Transverse colon (tissue), 4 donors: ENCODE data around the gene SLC35F5. TPM values are rescaled to one million over a fixed set of nuclear protein-coding genes. Genes with fewer than 3 reads are reported as not detected.

Source experiments
- DNase-seq: peaks from one replicate; pipeline ENCODE4 v3.0.0-alpha.2; 2019
- H3K27ac ChIP-seq, 4 donors: fragments of 200-600 bp; sonication (generic); 2 replicates each; pipeline ENCODE4 v1.5.1; 2016 to 2018; ENCODE audit warnings: inconsistent platforms in 4 of 4
- H3K27me3 ChIP-seq: fragments of 200-600 bp; sonication (generic); 2 replicates; pipeline ENCODE4 v1.5.1; 2017; ENCODE audit warnings: inconsistent platforms
- H3K36me3 ChIP-seq, 4 donors: fragments of 200-600 bp; sonication (generic); 2 replicates each; pipeline ENCODE4 v1.5.1; 2017 to 2019; ENCODE audit warnings: inconsistent platforms in 4 of 4
- H3K4me1 ChIP-seq, 4 donors: fragments of 200-600 bp; sonication (generic); 2 replicates each; pipeline ENCODE4 v1.5.1; 2017 to 2020; ENCODE audit warnings: inconsistent platforms in 4 of 4
- H3K4me3 ChIP-seq, 4 donors: fragments of 200-600 bp; sonication (generic); 1 replicate in 1 of 4; 2 replicates in 3 of 4; pipeline versions ENCODE4 v1.5.1 to v1.6.1; 2017 to 2019; ENCODE audit warnings: inconsistent platforms in 4 of 4
- H3K9me3 ChIP-seq, 2 donors: fragments of 200-600 bp; sonication (generic); 2 replicates each; pipeline ENCODE4 v1.5.1; 2017 to 2019; ENCODE audit warnings: inconsistent platforms in 2 of 2
- CTCF ChIP-seq, 5 experiments: fragments of 200-600 bp in 3 of 5; fragments of 450-650 bp in 2 of 5; sonication (generic) in 3 of 5; IDR thresholded peaks; 1 replicate in 2 of 5; 2 replicates in 3 of 5; pipeline ENCODE4 v1.5.1; 2016 to 2017; ENCODE audit warnings: antibody characterized with exemption in 5 of 5, inconsistent platforms in 3 of 5, mild to moderate bottlenecking in 2 of 5, moderate library complexity in 1 of 5
- EP300 ChIP-seq: sonication (generic); formaldehyde crosslinking; IDR thresholded peaks from one replicate; pipeline ENCODE4 v1.6.1; 2017; ENCODE audit warnings: antibody characterized with exemption, low read depth
- POLR2A ChIP-seq: fragments of 450-650 bp; IDR thresholded peaks from one replicate; pipeline ENCODE4 v1.6.1; 2016; ENCODE audit warnings: antibody characterized with exemption, mild to moderate bottlenecking, moderate library complexity
- POLR2AphosphoS5 ChIP-seq, 3 donors: sonication (generic); formaldehyde crosslinking; IDR thresholded peaks; one replicate each; pipeline ENCODE4 v1.6.1; 2016; ENCODE audit warnings: antibody characterized with exemption in 3 of 3
- WGBS, 2 donors: methylation state at CpG; one replicate each; pipeline ENCODE4 v1.1.5; 2018; ENCODE audit warnings: low coverage in 1 of 2; 5-methylcytosine and 5-hydroxymethylcytosine counted together
- in situ Hi-C, 4 donors: fragments of 200-750 bp; cut with MboI; loops; one replicate each; pipeline versions ENCODE4 v1.15.0 to v1.15.1; 2017; ENCODE audit warnings: low sequenced_read_pairs in 3 of 4, low pct_ligation_motif_present in 1 of 4, low pct_unique_long_range_greater_than_20kb in 1 of 4
- intact Hi-C: fragments of 100-400 bp; cut with DNase I; formaldehyde crosslinking; loops from one replicate; pipeline ENCODE4 v1.15.1; 2023; ENCODE audit warnings: low total_unique reads
- total RNA-seq, 4 donors: library from RNA; depleted of rRNA; stranded (reverse); fragments of >200 nt; gene quantifications; one replicate each; pipeline ENCODE4 v1.1.0, GENCODE V29; 2016

SLC35F5 gene
- total RNA-seq, 4 donors from 2014 or later = 83.2 to 165 (median 128) TPM

GRCh38 chr2:113769555-113769954 is 13.1 kb upstream of the SLC35F5 start:
- 84 to 100% methylated on average over 2 to 3 of the region's 3 CpGs for WGBS, 2 donors
- in situ Hi-C loops = loop anchor here in 3 of 4 donors (10.0 to 25.0 kb wide), 4 partner anchors 45 to 768 kb away; no protein-coding TSS in a partner anchor

GRCh38 chr2:113768770-113769169 is 12.3 kb upstream of the SLC35F5 start:
- H3K27me3 ChIP-seq = no peaks in the 10 kb centered on the region
- H3K4me3 ChIP-seq = no peak overlapping the region
- no peaks in the 10 kb centered on the region for H3K9me3 ChIP-seq
- 93% methylated on average over 1 of the region's 1 CpG; no CpG with 5 or more reads in 1 of the 2 donors for WGBS, 2 donors
- intact Hi-C loops (no loop called here), in situ Hi-C loops (loop anchor here in 3 of 4 donors (10.0 to 25.0 kb wide), 4 partner anchors 46 to 769 kb away; no protein-coding TSS in a partner anchor)
- no peaks in the 10 kb centered on the region for H3K4me1 ChIP-seq
- H3K36me3 ChIP-seq = no peaks in the 10 kb centered on the region
- H3K27ac ChIP-seq = no peak overlapping the region
- DNase-seq = no peak
- TF ChIP-seq CTCF (IDR thresholded peaks at IDR 0.05) (no peak), EP300 (no peak), POLR2A (no peak), POLR2AphosphoS5 (IDR thresholded peaks at IDR 0.05) (no peak)

More at GRCh38 chr2:113769555-113769954, 13.1 kb upstream of the SLC35F5 start:
- intact Hi-C loops = no loop called here
- TF ChIP-seq CTCF (IDR thresholded peaks at IDR 0.05) (no peak), EP300 (no peak), POLR2A (no peak), POLR2AphosphoS5 (IDR thresholded peaks at IDR 0.05) (no peak)
- H3K27me3 ChIP-seq = no peaks in the 10 kb centered on the region
- DNase-seq = no peak
- no peaks in the 10 kb centered on the region for H3K4me1 ChIP-seq
- no peaks in the 10 kb centered on the region for H3K9me3 ChIP-seq
- H3K36me3 ChIP-seq = no peaks in the 10 kb centered on the region
- H3K4me3 ChIP-seq = no peak overlapping the region
- no peak overlapping the region for H3K27ac ChIP-seq

GRCh38 chr2:113767811-113768460 is 11.5 kb upstream of the SLC35F5 start:
- no peak for DNase-seq
- intact Hi-C loops = no loop called here
- in situ Hi-C loops = loop anchor here in 3 of 4 donors (10.0 to 25.0 kb wide), 4 partner anchors 47 to 769 kb away; no protein-coding TSS in a partner anchor
- H3K4me1 ChIP-seq = no peaks in the 10 kb centered on the region
- H3K36me3 ChIP-seq = no peaks in the 10 kb centered on the region
- no peak overlapping the region for H3K4me3 ChIP-seq
- 88 to 91% methylated on average over 4 of the region's 4 CpGs for WGBS, 2 donors
- no peak for TF ChIP-seq POLR2A
- no peak for TF ChIP-seq CTCF (IDR thresholded peaks at IDR 0.05)
- no peak for TF ChIP-seq POLR2AphosphoS5 (IDR thresholded peaks at IDR 0.05)
- no peak for TF ChIP-seq EP300
- no peak overlapping the region for H3K27ac ChIP-seq
- H3K27me3 ChIP-seq = no peaks in the 10 kb centered on the region
- no peaks in the 10 kb centered on the region for H3K9me3 ChIP-seq

- H3K27me3 ChIP-seq = no peaks in the 10 kb centered on the region
Observed at GRCh38 chr2:113765276-113765675, 8.8 kb upstream of the SLC35F5 start.

More at GRCh38 chr2:113765276-113765675, 8.8 kb upstream of the SLC35F5 start:
- peaks cover 0 to 8% (median 0%) of the 10 kb centered on the region in 4 donors for H3K4me1 ChIP-seq
- in situ Hi-C loops (loop anchor here in 3 of 4 donors (10.0 to 25.0 kb wide), 4 partner anchors 50 to 772 kb away; no protein-coding TSS in a partner anchor), intact Hi-C loops (no loop called here)
- DNase-seq = no peak
- WGBS, 2 donors = 90 to 95% methylated on average over 4 of the region's 4 CpGs
- H3K36me3 ChIP-seq = no peaks in the 10 kb centered on the region
- no peaks in the 10 kb centered on the region for H3K9me3 ChIP-seq
- no peak overlapping the region for H3K4me3 ChIP-seq
- TF ChIP-seq EP300 (no peak), POLR2A (no peak), POLR2AphosphoS5 (IDR thresholded peaks at IDR 0.05) (no peak)
- H3K27ac ChIP-seq = no peak overlapping the region
